Measurements from ENCODE around the gene PLVAP.

- TF ChIP-seq CTCF (IDR thresholded peaks at IDR 0.05) (peak in 10 of 12 donors; percentile 14 to 46 (median 32)), POLR2A (IDR thresholded peaks at IDR 0.05) (no peak)
Measured at GRCh38 chr19:17424743-17425365, 47.7 kb upstream of the PLVAP start.
